Left forelimb (tissue), 1 donor: ENCODE measurements around the gene FAM98C.
"Not testable (repeated sequence)": the region's sequence is repeated elsewhere in the genome, so short reads cannot be mapped to it uniquely, and the experiment has no call there.

Source experiments
- DNase-seq: peaks from one replicate; pipeline ENCODE4 v3.0.0-alpha.2; 2018; ENCODE audit warnings: low spot score

FAM98C gene

GRCh38 chr19:38399081-38399480 lies 3.8 kb upstream of the FAM98C start:
- no peak for DNase-seq

GRCh38 chr19:38399537-38399936 lies 3.4 kb upstream of the FAM98C start:
- no peak for DNase-seq

DNA sequence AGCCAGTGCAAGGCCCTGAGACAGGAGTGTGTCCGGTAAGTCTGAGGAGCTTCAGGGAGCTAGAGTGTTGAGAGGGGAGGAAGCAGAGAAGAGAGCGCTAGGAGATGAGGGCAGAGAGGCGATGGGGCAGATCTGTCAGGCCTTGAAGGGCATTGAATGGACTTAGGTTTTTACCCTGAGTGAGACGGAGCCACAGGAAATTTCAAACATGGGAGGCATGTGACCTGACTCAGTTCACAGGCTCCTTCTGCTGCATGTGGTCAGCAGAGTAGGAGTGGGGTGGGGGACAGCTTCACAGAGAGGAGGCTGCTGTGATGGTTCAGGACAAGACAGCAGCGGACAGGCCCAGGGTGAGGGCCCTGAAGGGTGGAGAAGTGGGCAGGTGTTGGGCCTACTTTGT lies 2.5 kb upstream of the FAM98C start:
- no peak for DNase-seq

DNA sequence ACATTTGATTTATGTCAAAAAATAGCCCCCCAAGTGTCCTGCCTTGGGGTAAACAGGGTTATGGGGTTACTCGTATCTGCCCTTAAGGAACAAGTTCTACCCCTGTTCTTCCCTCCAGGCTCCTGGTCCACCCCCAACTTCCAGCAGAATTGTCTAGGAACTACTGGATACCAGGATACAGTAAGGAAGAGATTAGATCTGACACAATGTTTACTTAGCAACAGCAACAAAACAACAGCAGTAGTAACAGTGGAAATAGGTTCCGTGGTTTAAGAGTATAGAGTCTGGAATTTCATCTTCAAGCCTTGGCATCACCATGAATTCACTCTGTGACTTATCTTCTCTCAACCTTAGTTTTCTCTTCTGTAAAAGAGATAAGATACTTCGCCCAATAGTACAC lies 1.7 kb upstream of the FAM98C start:
- DNase-seq: no peak

DNA sequence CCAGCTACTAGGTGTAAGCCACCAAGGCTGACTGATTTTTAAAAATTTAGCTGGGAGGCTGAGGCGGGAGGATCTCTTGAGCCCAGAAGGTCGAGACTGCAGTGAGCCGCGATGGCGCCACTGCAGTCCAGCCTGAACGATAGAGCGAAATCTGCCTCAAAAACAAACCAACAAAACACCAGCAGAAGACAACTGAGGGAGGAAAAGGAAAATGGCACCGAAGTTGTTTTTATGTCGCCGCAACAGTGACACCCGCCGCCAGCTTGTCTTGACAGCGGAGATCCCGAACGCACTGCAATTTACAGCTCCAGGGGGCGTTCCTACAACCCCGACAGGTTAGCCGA lies 298 bp upstream of the FAM98C start:
- no peak for DNase-seq

DNA sequence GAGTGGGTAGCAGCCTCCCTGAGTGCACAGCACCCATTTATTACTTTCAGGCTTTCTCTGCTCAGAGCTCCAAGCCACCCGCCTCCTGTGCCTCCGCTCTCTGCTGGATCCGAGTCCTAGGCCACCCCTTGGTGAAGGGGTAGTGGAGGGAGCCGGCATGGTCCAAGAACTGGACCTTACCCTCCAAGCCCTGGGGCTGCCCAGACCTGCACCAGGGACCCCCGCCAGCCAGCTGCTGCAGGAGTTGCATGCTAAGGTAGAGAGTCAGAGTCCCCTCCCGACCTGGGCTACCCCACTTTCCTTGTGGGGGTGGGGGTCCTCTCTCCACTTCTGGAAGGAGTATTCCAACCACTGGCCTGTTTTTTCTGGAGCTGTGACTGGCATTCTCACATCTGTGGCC lies 2.0 kb downstream of the FAM98C start:
- no peak for DNase-seq

GRCh38 chr19:38405276-38405675 lies 2.4 kb downstream of the FAM98C start:
- DNase-seq: no peak

- DNase-seq: no peak
These were observed 6.8 kb downstream of the FAM98C start for GRCh38 chr19:38409631-38410133.

GRCh38 chr19:38410407-38410806 lies 7.5 kb downstream of the FAM98C start:
- not testable (repeated sequence) for DNase-seq

DNA sequence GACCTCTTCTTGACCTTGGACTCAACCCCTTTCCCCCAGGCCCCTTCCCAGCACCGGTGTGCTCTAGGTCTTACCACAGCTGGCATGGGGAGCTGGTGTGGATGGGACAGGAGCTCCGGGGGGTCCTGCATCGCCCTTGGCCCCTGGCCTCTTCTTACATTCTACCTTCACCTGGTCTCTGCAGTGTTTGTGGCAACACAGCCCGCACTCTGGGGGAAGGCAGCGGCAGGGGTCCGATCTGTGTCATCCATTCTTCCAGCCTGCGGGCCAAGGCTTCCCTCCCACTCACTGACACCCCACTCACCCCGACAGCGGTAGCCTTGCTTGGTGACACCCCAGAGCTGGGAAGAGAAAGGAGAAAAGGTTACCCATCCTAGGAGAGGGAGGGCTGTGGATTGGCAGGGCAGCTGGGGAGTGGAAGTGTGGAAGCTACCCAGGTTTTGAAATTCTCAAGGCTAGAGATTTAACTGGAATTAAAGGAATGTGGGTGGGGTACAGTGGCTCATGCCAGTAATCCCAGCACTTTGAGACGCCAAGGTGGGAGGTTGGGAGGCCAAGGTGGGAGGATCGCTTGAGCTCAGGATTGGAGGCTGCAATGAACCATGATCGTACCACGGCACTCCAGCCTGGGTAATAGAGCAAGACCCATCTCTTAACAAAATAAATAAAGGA lies 8.3 kb downstream of the FAM98C start:
- no peak for DNase-seq

DNA sequence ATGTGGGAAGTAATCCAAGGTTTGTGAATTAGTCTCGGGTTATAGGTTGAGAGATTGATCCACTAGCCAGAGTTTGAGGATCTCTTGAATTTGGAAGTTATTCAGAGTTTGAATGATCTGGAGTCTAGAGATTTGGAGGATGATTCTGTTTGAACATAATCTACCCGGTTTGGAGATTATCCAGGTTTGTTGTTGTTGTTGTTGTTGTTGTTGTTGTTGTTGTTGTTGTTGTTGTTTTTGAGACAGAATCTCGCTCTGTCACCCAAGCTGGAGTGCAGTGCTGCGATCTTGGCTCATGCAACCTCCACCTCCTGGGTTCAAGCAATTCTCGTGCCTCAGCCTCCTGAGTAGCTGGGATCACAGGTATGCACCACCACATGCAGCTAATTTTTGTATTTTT lies 9.0 kb downstream of the FAM98C start:
- DNase-seq: not testable (repeated sequence)

- no peak for DNase-seq
These were observed 9.6 kb downstream of the FAM98C start for GRCh38 chr19:38412491-38412890.

GRCh38 chr19:38412961-38413360 lies 10.1 kb downstream of the FAM98C start:
- no peak for DNase-seq

DNA sequence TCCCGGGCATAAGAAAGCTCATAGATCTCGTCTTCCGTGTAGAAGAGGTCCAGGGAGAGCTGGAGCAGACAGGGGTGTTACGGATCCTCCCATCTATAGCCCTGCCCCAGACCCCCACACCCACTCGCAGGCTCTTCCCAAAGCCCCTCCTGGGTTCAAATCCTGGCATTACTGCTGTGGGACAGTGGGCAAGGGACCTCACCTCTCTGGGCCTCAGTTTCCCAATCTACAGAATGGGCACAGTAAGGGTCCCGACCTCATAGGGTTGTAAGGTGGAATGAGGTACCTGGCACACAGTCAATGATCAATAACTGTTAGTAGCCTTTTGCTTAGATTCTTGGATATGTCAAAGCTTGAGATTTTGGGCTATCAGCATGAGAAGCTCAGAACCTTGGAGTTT lies 10.5 kb downstream of the FAM98C start:
- no peak for DNase-seq

DNA sequence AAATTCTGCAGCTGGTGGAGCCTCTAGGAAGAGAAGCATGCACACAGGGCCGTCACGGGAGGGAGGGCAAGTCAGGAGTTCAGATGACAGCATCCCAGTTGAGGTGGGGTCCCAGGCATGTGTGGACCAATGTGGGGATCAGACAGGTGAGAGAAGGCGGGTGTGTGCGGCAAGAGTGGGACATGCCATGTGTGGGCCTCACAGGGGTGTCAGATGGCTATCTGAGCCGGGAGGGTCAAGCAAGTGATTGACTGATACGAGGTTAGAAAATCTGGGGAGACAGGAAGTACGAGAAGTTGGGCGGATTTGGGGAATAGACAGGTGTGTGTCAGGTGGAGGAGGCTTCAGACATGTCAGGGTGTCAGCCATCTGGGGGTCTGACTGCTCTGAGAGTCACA lies 14.3 kb downstream of the FAM98C start:
- DNase-seq: no peak

- DNase-seq: no peak
These were observed 14.9 kb downstream of the FAM98C start for GRCh38 chr19:38417544-38418506.

GRCh38 chr19:38420935-38421334 lies 18.0 kb downstream of the FAM98C start:
- no peak for DNase-seq

DNA sequence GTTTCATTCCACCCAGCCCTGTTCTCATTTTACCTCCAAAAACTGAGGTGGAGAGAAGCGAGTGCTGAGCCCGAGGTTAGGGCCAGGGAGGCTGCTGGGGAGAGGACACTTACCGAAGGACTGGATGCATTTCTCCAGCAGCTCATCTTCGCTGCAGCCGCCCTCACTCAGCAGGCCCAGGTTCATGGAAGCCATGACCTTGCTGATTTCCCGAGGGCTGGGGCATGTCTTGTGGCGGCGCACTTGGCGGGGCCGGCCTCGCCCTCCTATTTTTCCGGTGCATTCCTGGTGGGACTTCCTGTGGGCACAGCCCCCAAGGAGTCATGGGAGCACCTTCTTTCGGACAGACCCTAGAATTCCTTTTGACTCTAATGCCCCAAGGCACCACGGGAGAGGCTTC lies 19.0 kb downstream of the FAM98C start:
- no peak for DNase-seq

- no peak for DNase-seq
These were observed 19.5 kb downstream of the FAM98C start for GRCh38 chr19:38422438-38422837.

GRCh38 chr19:38424272-38424671 lies 21.4 kb downstream of the FAM98C start:
- no peak for DNase-seq

DNA sequence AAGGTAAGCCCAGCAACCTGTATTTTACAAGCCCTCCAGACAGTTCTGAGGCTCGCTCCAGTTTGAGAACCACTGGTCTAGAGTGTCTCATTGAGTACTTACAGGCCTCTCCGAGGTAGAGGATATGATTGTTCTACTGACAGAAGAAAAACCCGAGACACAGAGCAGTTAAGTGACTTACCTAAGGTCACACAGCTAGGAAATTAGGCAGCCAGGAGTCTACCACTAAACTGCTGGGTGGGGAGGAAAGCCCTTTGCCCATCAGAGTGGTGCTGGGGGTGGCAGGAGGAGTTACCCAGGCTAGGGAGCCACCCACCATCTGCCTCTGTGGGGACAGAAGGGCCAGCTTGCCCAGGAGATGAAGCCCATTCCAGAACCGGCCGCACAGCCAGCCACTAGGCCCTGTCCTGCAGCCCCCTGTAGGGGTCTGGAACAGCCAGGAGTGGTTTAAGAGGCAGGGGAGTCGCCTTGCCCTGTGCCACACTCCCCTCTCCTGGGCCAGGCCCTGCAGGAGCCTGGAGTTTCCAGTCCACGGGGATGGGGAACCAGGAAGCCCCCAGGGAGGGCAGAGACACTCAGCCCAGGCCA lies 22.4 kb downstream of the FAM98C start:
- DNase-seq: no peak

GRCh38 chr19:38425810-38426466 lies 23.0 kb downstream of the FAM98C start, which contains the start of gene RASGRP4:
Gene RASGRP4 (minus strand): TSS chr19:38426219. CDS start chr19:38426091, 128 bp downstream.
- DNase-seq: no peak
